ENCODE results near the gene PLCB4.
A peak's percentile ranks its signal among the peaks of the same experiment; 100 is the strongest.

Gene PLCB4

GRCh38 chr20:9128568-9128967 is 59.7 kb downstream of the PLCB4 start:
- DNase-seq = no peak

GRCh38 chr20:9129756-9130155 is 60.9 kb downstream of the PLCB4 start:
- in situ Hi-C loops (cut with HindIII; ENCODE audit: low pct_ligation_motif_present, low pct_unique_long_range_greater_than_20kb, low sequenced_read_pairs) = no loop called here
- DNase-seq = no peak

More at GRCh38 chr20:9128568-9128967, 59.7 kb downstream of the PLCB4 start:
- in situ Hi-C loops (cut with HindIII; ENCODE audit: low pct_ligation_motif_present, low pct_unique_long_range_greater_than_20kb, low sequenced_read_pairs) = no loop called here

DNA sequence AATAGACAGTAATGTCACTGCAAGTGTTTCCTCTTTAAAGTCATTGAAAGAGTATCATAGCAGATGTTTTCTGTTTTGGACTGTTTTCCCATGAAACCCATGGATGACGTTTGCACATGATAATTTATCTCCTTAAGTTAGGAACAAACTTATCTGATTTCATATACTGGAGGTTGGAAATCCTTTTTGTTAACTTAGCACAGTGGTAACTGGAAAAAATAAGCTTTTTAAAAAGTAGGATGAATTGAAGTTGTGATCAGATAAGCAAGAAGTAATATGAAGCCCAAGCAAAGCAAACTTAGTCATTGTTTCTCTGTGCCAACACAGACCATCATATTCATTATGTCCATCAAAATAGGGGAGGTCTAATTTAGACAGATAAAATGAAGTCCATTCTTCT is 61.6 kb downstream of the PLCB4 start:
- DNase-seq = no peak
- in situ Hi-C loops (cut with HindIII; ENCODE audit: low pct_ligation_motif_present, low pct_unique_long_range_greater_than_20kb, low sequenced_read_pairs) = no loop called here

DNA sequence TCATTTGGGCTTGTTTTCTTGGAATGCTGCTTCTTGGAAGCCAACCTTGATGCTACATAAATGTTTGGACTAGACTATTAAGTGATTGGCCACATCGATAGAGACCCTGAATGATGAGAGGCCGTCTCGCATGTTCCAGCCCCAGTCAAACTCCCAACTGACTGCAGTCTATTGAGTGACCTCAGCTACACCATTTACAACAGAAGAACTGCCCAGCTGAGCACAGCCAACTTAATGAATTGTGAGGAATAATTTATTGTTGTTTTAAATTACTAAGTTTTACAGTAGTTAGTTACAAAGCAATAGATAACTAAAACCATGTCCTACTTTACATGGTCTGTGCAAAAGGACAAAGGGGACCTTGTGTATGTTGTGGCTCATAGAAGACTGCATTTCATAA is 63.0 kb downstream of the PLCB4 start:
- in situ Hi-C loops (cut with HindIII; ENCODE audit: low pct_ligation_motif_present, low pct_unique_long_range_greater_than_20kb, low sequenced_read_pairs) = no loop called here
- no peak for DNase-seq

- no peak for DNase-seq
- in situ Hi-C loops (cut with HindIII; ENCODE audit: low pct_ligation_motif_present, low pct_unique_long_range_greater_than_20kb, low sequenced_read_pairs) = no loop called here
Measured at GRCh38 chr20:9134346-9134745, 65.5 kb downstream of the PLCB4 start.

- no peak for DNase-seq
- in situ Hi-C loops (cut with HindIII; ENCODE audit: low pct_ligation_motif_present, low pct_unique_long_range_greater_than_20kb, low sequenced_read_pairs) = no loop called here
Measured at GRCh38 chr20:9136114-9136513, 67.2 kb downstream of the PLCB4 start.

DNA sequence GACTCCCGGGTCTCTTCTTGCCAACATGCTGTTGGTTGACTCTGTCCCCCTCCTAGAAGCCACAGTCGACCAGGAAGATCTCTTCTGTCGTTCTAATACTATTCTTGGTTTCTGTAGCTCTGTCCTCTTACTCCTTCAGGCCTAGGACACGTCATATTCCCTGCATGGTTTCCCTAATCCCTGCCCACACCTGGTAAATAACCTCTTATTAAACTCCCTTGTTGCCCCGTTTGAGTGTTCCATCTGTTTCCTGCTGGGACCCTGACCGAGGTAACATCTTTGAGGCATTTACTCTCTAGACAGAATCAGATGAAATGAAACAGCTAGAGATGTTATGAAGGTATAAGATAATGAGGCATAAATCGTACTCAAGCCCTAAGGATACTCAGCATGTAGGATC is 68.1 kb downstream of the PLCB4 start:
- no peak for DNase-seq
- in situ Hi-C loops (cut with HindIII; ENCODE audit: low pct_ligation_motif_present, low pct_unique_long_range_greater_than_20kb, low sequenced_read_pairs) = no loop called here

GRCh38 chr20:9139106-9139833 is 70.4 kb downstream of the PLCB4 start:
- peak; percentile 42 for DNase-seq
- in situ Hi-C loops (cut with HindIII; ENCODE audit: low pct_ligation_motif_present, low pct_unique_long_range_greater_than_20kb, low sequenced_read_pairs) = no loop called here

- in situ Hi-C loops (cut with HindIII; ENCODE audit: low pct_ligation_motif_present, low pct_unique_long_range_greater_than_20kb, low sequenced_read_pairs) = no loop called here
- DNase-seq = no peak
Measured at GRCh38 chr20:9140162-9140760, 71.4 kb downstream of the PLCB4 start.

DNA sequence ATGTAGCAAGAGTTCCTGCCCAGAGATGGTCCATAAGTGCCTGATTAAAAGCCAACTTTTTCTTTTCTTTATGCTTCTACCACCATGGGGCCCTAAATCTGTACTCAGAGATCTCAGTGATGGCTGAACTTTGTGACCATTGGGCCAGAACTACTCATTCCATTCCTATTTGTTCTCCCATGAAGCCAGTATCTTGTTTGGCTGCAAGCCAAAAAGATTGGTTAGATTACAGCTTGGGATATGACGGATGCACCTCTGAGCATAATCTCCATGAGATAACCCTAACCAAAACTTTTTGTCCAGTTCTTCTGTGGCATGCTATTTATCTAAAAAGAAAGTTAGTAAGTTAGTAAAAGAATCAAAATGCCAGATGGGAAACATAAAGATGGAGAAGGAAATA is 72.2 kb downstream of the PLCB4 start:
- in situ Hi-C loops (cut with HindIII; ENCODE audit: low pct_ligation_motif_present, low pct_unique_long_range_greater_than_20kb, low sequenced_read_pairs) = no loop called here
- DNase-seq = no peak

DNA sequence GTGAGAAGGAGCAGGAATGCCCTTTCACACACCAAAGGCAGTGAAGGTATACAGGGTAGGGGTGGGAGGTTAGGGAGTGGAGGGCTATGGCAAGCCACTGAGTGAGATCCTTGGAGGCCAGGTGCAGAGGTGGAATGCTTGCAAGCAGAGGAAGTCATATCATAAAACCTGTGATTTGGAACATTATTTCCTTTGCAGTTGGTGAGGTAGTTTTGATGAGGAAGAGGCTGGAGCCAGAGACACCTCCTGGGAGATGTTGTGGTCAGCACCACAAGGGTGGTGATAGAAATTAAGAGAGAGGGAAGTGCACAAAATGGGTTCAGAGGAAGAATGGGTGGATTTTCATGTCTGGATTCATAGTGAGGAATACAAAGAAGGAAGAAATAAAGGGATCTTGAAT is 73.0 kb downstream of the PLCB4 start:
- in situ Hi-C loops (cut with HindIII; ENCODE audit: low pct_ligation_motif_present, low pct_unique_long_range_greater_than_20kb, low sequenced_read_pairs) = no loop called here
- no peak for DNase-seq

DNA sequence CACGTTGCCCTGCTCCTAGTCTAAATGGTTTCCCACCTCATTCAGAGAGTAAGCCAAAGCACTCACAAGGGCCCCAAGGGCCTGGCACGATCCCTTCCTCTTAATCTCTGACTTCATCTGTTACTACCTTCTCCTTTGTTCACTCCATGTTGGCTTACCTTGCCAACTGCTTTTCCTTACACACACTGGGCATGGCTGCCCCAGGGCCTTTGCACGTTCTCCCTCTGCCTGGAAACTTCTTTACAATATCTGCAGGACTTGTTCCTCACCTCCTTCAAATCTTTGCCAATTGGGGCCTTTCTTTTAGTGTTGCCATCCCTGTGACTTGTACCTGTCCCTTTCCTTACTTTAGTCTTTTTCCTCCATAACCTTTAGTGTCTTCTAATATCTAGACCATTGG is 73.9 kb downstream of the PLCB4 start:
- in situ Hi-C loops (cut with HindIII; ENCODE audit: low pct_ligation_motif_present, low pct_unique_long_range_greater_than_20kb, low sequenced_read_pairs) = no loop called here

GRCh38 chr20:9143926-9144325 is 75.0 kb downstream of the PLCB4 start:
- in situ Hi-C loops (cut with HindIII; ENCODE audit: low pct_ligation_motif_present, low pct_unique_long_range_greater_than_20kb, low sequenced_read_pairs) = no loop called here
- DNase-seq = no peak

More for the DNA sequence above, 73.9 kb downstream of the PLCB4 start:
- DNase-seq = no peak

GRCh38 chr20:9144643-9145042 is 75.8 kb downstream of the PLCB4 start:
- DNase-seq = no peak
- in situ Hi-C loops (cut with HindIII; ENCODE audit: low pct_ligation_motif_present, low pct_unique_long_range_greater_than_20kb, low sequenced_read_pairs) = no loop called here

DNA sequence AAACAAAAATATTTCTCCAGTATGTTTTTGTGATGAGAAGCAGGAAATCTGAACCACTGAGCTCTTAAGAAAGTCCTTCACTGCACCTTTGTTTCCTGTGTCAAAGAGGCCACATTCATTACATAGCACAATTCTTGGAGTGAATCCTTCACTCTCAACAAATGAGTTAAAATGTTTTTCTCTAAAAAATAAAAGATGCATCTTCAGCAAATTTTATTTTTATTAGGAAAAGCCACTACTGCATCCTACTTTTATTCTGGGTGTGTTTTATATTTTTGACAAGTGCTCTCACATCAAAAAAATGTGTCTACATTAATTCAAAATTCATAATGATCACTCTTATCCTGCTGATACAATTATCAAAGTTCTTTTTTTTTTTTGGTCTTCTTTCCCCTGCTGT is 76.3 kb downstream of the PLCB4 start:
- no peak for DNase-seq
- in situ Hi-C loops (cut with HindIII; ENCODE audit: low pct_ligation_motif_present, low pct_unique_long_range_greater_than_20kb, low sequenced_read_pairs) = no loop called here

DNA sequence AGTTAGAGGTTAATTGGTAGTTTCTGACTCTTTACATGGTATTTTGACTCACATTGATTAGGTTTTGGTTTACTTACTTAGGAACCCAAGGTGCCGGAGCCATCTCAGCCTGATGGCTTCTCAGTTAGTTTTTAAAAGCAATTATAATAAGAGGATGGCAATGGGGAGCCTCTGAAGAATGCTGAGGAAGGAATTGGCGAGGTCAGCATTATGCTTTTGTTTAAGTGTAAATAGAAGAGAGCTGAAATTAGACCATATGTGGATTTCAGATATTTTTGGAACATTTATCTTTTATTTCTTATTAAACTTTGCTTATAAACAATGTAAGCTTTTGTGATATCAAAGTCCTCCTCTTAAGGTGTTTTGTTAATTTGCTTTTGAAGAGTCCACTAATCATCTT is 77.8 kb downstream of the PLCB4 start:
- no peak for DNase-seq
- in situ Hi-C loops (cut with HindIII; ENCODE audit: low pct_ligation_motif_present, low pct_unique_long_range_greater_than_20kb, low sequenced_read_pairs) = no loop called here

- peak; percentile 44 for DNase-seq
Measured at GRCh38 chr20:9147547-9148024, 78.7 kb downstream of the PLCB4 start.

DNA sequence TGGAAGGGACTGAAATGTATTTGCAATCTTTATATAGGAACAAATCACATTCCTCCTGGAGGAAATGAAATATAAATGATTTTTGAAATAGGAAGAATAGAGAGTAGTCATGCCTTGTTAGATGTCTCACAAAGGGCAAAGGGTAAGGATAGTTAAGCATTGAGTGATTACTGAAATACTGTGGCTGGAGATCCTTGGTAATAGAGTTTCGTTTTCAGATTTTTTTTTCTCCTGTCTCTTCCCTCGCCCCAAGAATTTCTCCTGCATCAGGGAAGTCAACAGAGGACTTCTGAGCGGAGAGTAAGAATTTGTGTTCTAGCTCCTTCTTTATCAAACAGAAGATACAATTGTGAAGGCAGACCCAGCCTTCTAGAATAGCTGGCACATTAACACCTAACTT is 79.4 kb downstream of the PLCB4 start:
- DNase-seq = no peak
- in situ Hi-C loops (cut with HindIII; ENCODE audit: low pct_ligation_motif_present, low pct_unique_long_range_greater_than_20kb, low sequenced_read_pairs) = no loop called here

More at GRCh38 chr20:9147547-9148024, 78.7 kb downstream of the PLCB4 start:
- in situ Hi-C loops (cut with HindIII; ENCODE audit: low pct_ligation_motif_present, low pct_unique_long_range_greater_than_20kb, low sequenced_read_pairs) = no loop called here

DNA sequence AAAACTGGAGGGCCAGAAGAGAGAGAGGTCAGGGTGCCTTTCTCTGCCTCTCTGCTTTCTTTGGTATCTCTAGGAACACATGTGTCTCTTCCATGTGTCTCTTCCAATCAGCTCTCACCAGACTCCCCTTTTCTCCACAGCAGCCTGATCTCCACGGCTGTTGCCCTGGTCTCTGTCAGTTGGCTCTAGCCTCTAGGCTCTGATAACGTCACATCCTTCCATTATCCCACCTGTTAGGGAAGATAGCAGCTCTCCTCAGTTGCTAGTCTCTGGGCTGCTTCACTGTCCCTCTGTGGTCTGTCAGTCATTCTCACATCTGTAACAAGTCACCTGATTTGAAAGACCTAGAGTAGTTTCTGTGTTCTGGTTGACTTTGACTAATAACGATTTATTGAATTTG is 80.2 kb downstream of the PLCB4 start:
- in situ Hi-C loops (cut with HindIII; ENCODE audit: low pct_ligation_motif_present, low pct_unique_long_range_greater_than_20kb, low sequenced_read_pairs) = no loop called here
- DNase-seq = no peak

DNA sequence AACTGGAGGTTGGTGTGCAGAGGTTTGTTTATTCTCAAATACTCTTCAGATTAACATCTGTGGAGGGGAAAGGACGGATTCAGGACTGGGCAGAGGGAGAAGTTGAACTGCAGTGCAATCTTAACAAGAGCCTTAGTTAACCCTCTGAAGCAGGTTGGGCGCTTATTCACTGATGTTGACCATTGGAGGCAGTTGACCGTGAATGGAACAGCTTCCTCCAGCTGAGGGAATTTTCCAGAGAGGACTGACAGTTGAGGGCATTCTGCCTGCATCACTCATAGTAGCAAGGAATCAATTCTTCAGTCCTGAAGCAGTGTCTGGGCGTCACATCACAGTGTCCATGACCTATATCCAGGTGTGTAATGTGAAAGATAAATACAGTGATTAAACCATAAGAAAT is 80.9 kb downstream of the PLCB4 start:
- in situ Hi-C loops (cut with HindIII; ENCODE audit: low pct_ligation_motif_present, low pct_unique_long_range_greater_than_20kb, low sequenced_read_pairs) = no loop called here
- no peak for DNase-seq

All from ACHN (cell line).